ENCODE measurements around the gene LARP4B. TPM values are rescaled to one million over a fixed set of nuclear protein-coding genes. Genes with fewer than 3 reads are reported as not detected.

Gene LARP4B
- total RNA-seq, 1 experiment from 2014 or later = 122 TPM

- peaks cover 98% of the 10 kb centered on the region for H3K79me2 ChIP-seq (ENCODE audit: insufficient read depth, low read length)
- peaks cover 0 to 6% of the 10 kb centered on the region in 2 experiments; a peak in 2 of 4 replicates for H3K36me3 ChIP-seq (ENCODE audit: control insufficient read depth in 1 of 2, insufficient read depth in 2 of 2, low read length in 2 of 2)
- no peak for ATAC-seq
These were observed 21.7 kb downstream of the LARP4B start for GRCh38 chr10:909831-910230.

More at GRCh38 chr10:909831-910230, 21.7 kb downstream of the LARP4B start:
- intact Hi-C loops (cut with micrococcal nuclease) = no loop called here
- CTCF ChIA-PET = no interaction called here
- Histone ChIP-seq H3K4me3 (replicated peaks in 1 of 2; ENCODE audit: low read depth in 1 of 2, low read length in 2 of 2) (no peak overlapping the region), H3K9me2 (ENCODE audit: insufficient read depth) (no peaks in the 10 kb centered on the region), H2AFZ (ENCODE audit: low read depth, low read length, poor library complexity, severe bottlenecking) (no peak overlapping the region), H3K9me3 (ENCODE audit: control insufficient read depth in 1 of 2, insufficient read depth in 1 of 2, low read depth in 1 of 2, low read length in 2 of 2) (no peaks in the 10 kb centered on the region), H3K4me1 (ENCODE audit: control insufficient read depth in 1 of 2, insufficient read depth in 2 of 2, low read length in 2 of 2) (no peaks in the 10 kb centered on the region), H3K4me2 (ENCODE audit: low read length) (no peak overlapping the region), H3K27me3 (ENCODE audit: insufficient read depth, low read length) (no peaks in the 10 kb centered on the region), H3K27ac (ENCODE audit: low read depth, low read length) (no peak overlapping the region), H3K9ac (ENCODE audit: low read length) (no peak overlapping the region), H4K20me1 (ENCODE audit: insufficient read depth) (peaks cover 24% of the 10 kb centered on the region; the same call in 1 of the 2 replicates)
- no peak for DNase-seq (ENCODE audit: low read depth, low spot score)
- BruUV-seq (replicated peaks) = no TSS peak
- no peak for TF ChIP-seq ZFX (IDR thresholded peaks at IDR 0.05)
- TF ChIP-seq JUND (IDR thresholded peaks at IDR 0.05) = no peak
- no peak for TF ChIP-seq EGR1 (IDR thresholded peaks at IDR 0.05; ENCODE audit: low read depth)
- TF ChIP-seq ATF3 (IDR thresholded peaks at IDR 0.05) = no peak
- no peak for TF ChIP-seq ZNF274 (IDR thresholded peaks at IDR 0.05; ENCODE audit: low read depth, low read length)
- TF ChIP-seq ZBTB33 (IDR thresholded peaks at IDR 0.05; ENCODE audit: extremely low read depth, insufficient replicate concordance, low read length) = no peak
- no peak for TF ChIP-seq EZH2 (IDR thresholded peaks at IDR 0.05)
- TF ChIP-seq CEBPB (IDR thresholded peaks at IDR 0.05; ENCODE audit: low read depth) = no peak
- TF ChIP-seq SRF (IDR thresholded peaks at IDR 0.05; ENCODE audit: low read depth) = no peak
- no peak for TF ChIP-seq POLR2A (IDR thresholded peaks at IDR 0.05; ENCODE audit: borderline replicate concordance, extremely low read depth, insufficient read depth, insufficient read length)
- no peak for TF ChIP-seq RAD21 (IDR thresholded peaks at IDR 0.05; ENCODE audit: low read depth)
- TF ChIP-seq MAX (IDR thresholded peaks at IDR 0.05) = no peak
- TF ChIP-seq SP1 (IDR thresholded peaks at IDR 0.05; ENCODE audit: low read depth) = no peak
- TF ChIP-seq EZH2phosphoT487 (IDR thresholded peaks at IDR 0.05; ENCODE audit: borderline replicate concordance) = no peak
- TF ChIP-seq FOSL1 (IDR thresholded peaks at IDR 0.05; ENCODE audit: low read depth) = no peak
- no peak for TF ChIP-seq TCF7L2 (IDR thresholded peaks at IDR 0.05; ENCODE audit: borderline replicate concordance, extremely low read depth, insufficient read depth, insufficient read length)
- no peak for TF ChIP-seq SIN3A (IDR thresholded peaks at IDR 0.05; ENCODE audit: low read depth)
- TF ChIP-seq YY1 (IDR thresholded peaks at IDR 0.05; ENCODE audit: extremely low read depth, insufficient replicate concordance, low read depth, low read length) = no peak
- RAD21 ChIA-PET (ENCODE audit: low non-redundant PET in 1 of 2, low total read pairs in 2 of 2, uncharacterized antibody in 2 of 2, unreplicated experiment in 2 of 2) = no interaction called here
- POLR2A ChIA-PET = no interaction called here

All from HCT116 (cell line).